ENCODE results near the gene CAND2.

CAND2 gene

GRCh38 chr3:12817343-12817710, 20.8 kb downstream of the CAND2 start:
- ChIA-PET POLR2A (no interaction called here), CTCF (interaction anchor here (0.6 to 1.3 kb wide), 2 partner anchors 25 to 190 kb away, joined by 3 read pairs; no protein-coding TSS in a partner anchor)
- TF ChIP-seq PKNOX1 (IDR thresholded peaks at IDR 0.05) (no peak), ARNT (IDR thresholded peaks at IDR 0.05) (no peak), BHLHE40 (IDR thresholded peaks at IDR 0.05; ENCODE audit: borderline replicate concordance) (no peak), LEF1 (IDR thresholded peaks at IDR 0.05; ENCODE audit: borderline replicate concordance) (no peak), NFRKB (IDR thresholded peaks at IDR 0.05) (no peak), FOXA1 (IDR thresholded peaks at IDR 0.05) (no peak), FOXK2 (IDR thresholded peaks at IDR 0.05) (no peak), HDGF (IDR thresholded peaks at IDR 0.05; ENCODE audit: borderline replicate concordance) (no peak), SP1 (IDR thresholded peaks at IDR 0.05) (no peak), ZNF384 (IDR thresholded peaks at IDR 0.05) (no peak), TARDBP (IDR thresholded peaks at IDR 0.05) (no peak), CTBP1 (IDR thresholded peaks at IDR 0.05; ENCODE audit: borderline replicate concordance) (no peak)
- no peak for DNase-seq (ENCODE audit: extremely low spot score)

GRCh38 chr3:12818273-12818672, 21.8 kb downstream of the CAND2 start:
- ChIA-PET CTCF (interaction anchor here (1.3 kb wide), 1 partner anchor 24 kb away, joined by 3 read pairs; no protein-coding TSS in a partner anchor), POLR2A (no interaction called here)
- no peak for DNase-seq (ENCODE audit: extremely low spot score)
- TF ChIP-seq PKNOX1 (IDR thresholded peaks at IDR 0.05) (no peak), CTBP1 (IDR thresholded peaks at IDR 0.05; ENCODE audit: borderline replicate concordance) (no peak), FOXK2 (IDR thresholded peaks at IDR 0.05) (no peak), TARDBP (IDR thresholded peaks at IDR 0.05) (no peak), FOXM1 (IDR thresholded peaks at IDR 0.05; ENCODE audit: borderline replicate concordance) (no peak), SUZ12 (IDR thresholded peaks at IDR 0.05) (no peak), ELF4 (IDR thresholded peaks at IDR 0.05) (no peak), LEF1 (IDR thresholded peaks at IDR 0.05; ENCODE audit: borderline replicate concordance) (no peak), ARNT (IDR thresholded peaks at IDR 0.05) (no peak)

- no peak for DNase-seq (ENCODE audit: extremely low spot score)
- ChIA-PET CTCF (no interaction called here), POLR2A (no interaction called here)
- TF ChIP-seq ZNF384 (IDR thresholded peaks at IDR 0.05) (no peak), SUZ12 (IDR thresholded peaks at IDR 0.05) (no peak), ARNT (IDR thresholded peaks at IDR 0.05) (no peak), FOXA1 (IDR thresholded peaks at IDR 0.05) (no peak), FOXK2 (IDR thresholded peaks at IDR 0.05) (no peak), BHLHE40 (IDR thresholded peaks at IDR 0.05; ENCODE audit: borderline replicate concordance) (no peak), CTBP1 (IDR thresholded peaks at IDR 0.05; ENCODE audit: borderline replicate concordance) (no peak), NFRKB (IDR thresholded peaks at IDR 0.05) (no peak), TARDBP (IDR thresholded peaks at IDR 0.05) (no peak), SP1 (IDR thresholded peaks at IDR 0.05) (no peak), ELF4 (IDR thresholded peaks at IDR 0.05) (no peak), PKNOX1 (IDR thresholded peaks at IDR 0.05) (no peak), HDGF (IDR thresholded peaks at IDR 0.05; ENCODE audit: borderline replicate concordance) (no peak), FOXM1 (IDR thresholded peaks at IDR 0.05; ENCODE audit: borderline replicate concordance) (no peak), LEF1 (IDR thresholded peaks at IDR 0.05; ENCODE audit: borderline replicate concordance) (no peak)
Observed at GRCh38 chr3:12818773-12819172, 22.3 kb downstream of the CAND2 start.

- POLR2A ChIA-PET = no interaction called here
- CTCF ChIA-PET = interaction anchor here (0.7 to 1.1 kb wide), 4 partner anchors 10 to 61 kb away, joined by 3 to 4 read pairs (median 4); partner anchors contain the start of gene CAND2
- peak; percentile 51 for DNase-seq (ENCODE audit: extremely low spot score)
- TF ChIP-seq L3MBTL2 (conservative IDR thresholded peaks at IDR 0.05) (no peak), FOXK2 (IDR thresholded peaks at IDR 0.05) (no peak), BHLHE40 (IDR thresholded peaks at IDR 0.05; ENCODE audit: borderline replicate concordance) (no peak), ZNF384 (IDR thresholded peaks at IDR 0.05) (no peak), HDGF (IDR thresholded peaks at IDR 0.05; ENCODE audit: borderline replicate concordance) (no peak)
Observed at GRCh38 chr3:12822725-12823373, 26.4 kb downstream of the CAND2 start.

- ChIA-PET CTCF (no interaction called here), POLR2A (no interaction called here)
- no peak for TF ChIP-seq BHLHE40 (IDR thresholded peaks at IDR 0.05; ENCODE audit: borderline replicate concordance)
- no peak for TF ChIP-seq CTBP1 (IDR thresholded peaks at IDR 0.05; ENCODE audit: borderline replicate concordance)
- no peak for TF ChIP-seq LEF1 (IDR thresholded peaks at IDR 0.05; ENCODE audit: borderline replicate concordance)
- TF ChIP-seq ELF4 (IDR thresholded peaks at IDR 0.05) = no peak
- TF ChIP-seq FOXM1 (IDR thresholded peaks at IDR 0.05; ENCODE audit: borderline replicate concordance) = no peak
- TF ChIP-seq NFRKB (IDR thresholded peaks at IDR 0.05) = no peak
- no peak for TF ChIP-seq FOXK2 (IDR thresholded peaks at IDR 0.05)
- no peak for TF ChIP-seq L3MBTL2 (conservative IDR thresholded peaks at IDR 0.05)
- TF ChIP-seq SUZ12 (IDR thresholded peaks at IDR 0.05) = no peak
- TF ChIP-seq ARNT (IDR thresholded peaks at IDR 0.05) = no peak
- TF ChIP-seq HDGF (IDR thresholded peaks at IDR 0.05; ENCODE audit: borderline replicate concordance) = no peak
- no peak for TF ChIP-seq PKNOX1 (IDR thresholded peaks at IDR 0.05)
- no peak for TF ChIP-seq FOXA1 (IDR thresholded peaks at IDR 0.05)
- TF ChIP-seq TARDBP (IDR thresholded peaks at IDR 0.05) = no peak
- no peak for TF ChIP-seq SP1 (IDR thresholded peaks at IDR 0.05)
- TF ChIP-seq ZNF384 (IDR thresholded peaks at IDR 0.05) = no peak
- no peak for DNase-seq (ENCODE audit: extremely low spot score)
Observed at GRCh38 chr3:12824299-12824698, 27.8 kb downstream of the CAND2 start.

Measured in HEK293T (cell line).